ENCODE data around the gene WFDC1.

Gene WFDC1

GRCh38 chr16:84312783-84313382 lies 18.2 kb downstream of the WFDC1 start:
- no peak overlapping the region for H3K4me3 ChIP-seq (ENCODE audit: low read length)
- no peak overlapping the region for H3K4me2 ChIP-seq (ENCODE audit: low read length)

GRCh38 chr16:84313921-84314320 lies 19.2 kb downstream of the WFDC1 start:
- no peak overlapping the region for H3K4me3 ChIP-seq (ENCODE audit: low read length)
- no peak overlapping the region for H2AFZ ChIP-seq (ENCODE audit: low read depth, low read length)
- no peaks in the 10 kb centered on the region for H3K36me3 ChIP-seq (replicated peaks; ENCODE audit: low read depth, low read length)
- H3K4me1 ChIP-seq (ENCODE audit: low read length): no peaks in the 10 kb centered on the region
- H3K79me2 ChIP-seq (ENCODE audit: low read length): no peaks in the 10 kb centered on the region
- TF ChIP-seq CTCF (IDR thresholded peaks at IDR 0.05; ENCODE audit: low read depth, low read length) (no peak), EZH2phosphoT487 (IDR thresholded peaks at IDR 0.05; ENCODE audit: low read depth) (no peak)
- no peak overlapping the region for H3K9ac ChIP-seq (ENCODE audit: low read length)
- no peaks in the 10 kb centered on the region for H3K9me3 ChIP-seq (ENCODE audit: insufficient read depth, low read length)
- H4K20me1 ChIP-seq (ENCODE audit: insufficient read depth, low read length): no peaks in the 10 kb centered on the region
- no peak overlapping the region for H3K27ac ChIP-seq (ENCODE audit: low read length)
- no peaks in the 10 kb centered on the region; the same call in 1 of the 2 replicates for H3K27me3 ChIP-seq (ENCODE audit: low read depth, low read length)
- H3K4me2 ChIP-seq (ENCODE audit: low read length): no peak overlapping the region

More at GRCh38 chr16:84312783-84313382, 18.2 kb downstream of the WFDC1 start:
- H3K27ac ChIP-seq (ENCODE audit: low read length): no peak overlapping the region
- H4K20me1 ChIP-seq (ENCODE audit: insufficient read depth, low read length): no peaks in the 10 kb centered on the region
- TF ChIP-seq EZH2phosphoT487 (IDR thresholded peaks at IDR 0.05; ENCODE audit: low read depth): no peak
- no peak for TF ChIP-seq CTCF (IDR thresholded peaks at IDR 0.05; ENCODE audit: low read depth, low read length)
- no peak overlapping the region for H3K9ac ChIP-seq (ENCODE audit: low read length)
- H3K9me3 ChIP-seq (ENCODE audit: insufficient read depth, low read length): no peaks in the 10 kb centered on the region
- H2AFZ ChIP-seq (ENCODE audit: low read depth, low read length): no peak overlapping the region
- H3K79me2 ChIP-seq (ENCODE audit: low read length): no peaks in the 10 kb centered on the region
- H3K36me3 ChIP-seq (replicated peaks; ENCODE audit: low read depth, low read length): no peaks in the 10 kb centered on the region
- no peaks in the 10 kb centered on the region; the same call in 1 of the 2 replicates for H3K27me3 ChIP-seq (ENCODE audit: low read depth, low read length)
- H3K4me1 ChIP-seq (ENCODE audit: low read length): no peaks in the 10 kb centered on the region

- Histone ChIP-seq H3K4me1 (ENCODE audit: low read length) (no peaks in the 10 kb centered on the region), H3K9me3 (ENCODE audit: insufficient read depth, low read length) (no peaks in the 10 kb centered on the region), H3K9ac (ENCODE audit: low read length) (no peak overlapping the region), H3K79me2 (ENCODE audit: low read length) (no peaks in the 10 kb centered on the region), H3K27me3 (ENCODE audit: low read depth, low read length) (no peaks in the 10 kb centered on the region; the same call in 1 of the 2 replicates), H4K20me1 (ENCODE audit: insufficient read depth, low read length) (no peaks in the 10 kb centered on the region), H2AFZ (ENCODE audit: low read depth, low read length) (no peak overlapping the region), H3K27ac (ENCODE audit: low read length) (no peak overlapping the region), H3K36me3 (replicated peaks; ENCODE audit: low read depth, low read length) (no peaks in the 10 kb centered on the region), H3K4me2 (ENCODE audit: low read length) (no peak overlapping the region), H3K4me3 (ENCODE audit: low read length) (no peak overlapping the region)
- no peak for TF ChIP-seq CTCF (IDR thresholded peaks at IDR 0.05; ENCODE audit: low read depth, low read length)
- TF ChIP-seq EZH2phosphoT487 (IDR thresholded peaks at IDR 0.05; ENCODE audit: low read depth): no peak
Observed at GRCh38 chr16:84314373-84314772, 19.7 kb downstream of the WFDC1 start.

GRCh38 chr16:84314814-84315213 lies 20.1 kb downstream of the WFDC1 start:
- no peak for TF ChIP-seq CTCF (IDR thresholded peaks at IDR 0.05; ENCODE audit: low read depth, low read length)
- TF ChIP-seq EZH2phosphoT487 (IDR thresholded peaks at IDR 0.05; ENCODE audit: low read depth): no peak
- Histone ChIP-seq H3K9ac (ENCODE audit: low read length) (no peak overlapping the region), H3K4me2 (ENCODE audit: low read length) (no peak overlapping the region), H3K27ac (ENCODE audit: low read length) (no peak overlapping the region), H3K27me3 (ENCODE audit: low read depth, low read length) (no peaks in the 10 kb centered on the region; the same call in 1 of the 2 replicates), H3K4me1 (ENCODE audit: low read length) (no peaks in the 10 kb centered on the region), H3K36me3 (replicated peaks; ENCODE audit: low read depth, low read length) (no peaks in the 10 kb centered on the region), H3K79me2 (ENCODE audit: low read length) (no peaks in the 10 kb centered on the region), H4K20me1 (ENCODE audit: insufficient read depth, low read length) (no peaks in the 10 kb centered on the region), H3K9me3 (ENCODE audit: insufficient read depth, low read length) (no peaks in the 10 kb centered on the region), H3K4me3 (ENCODE audit: low read length) (no peak overlapping the region), H2AFZ (ENCODE audit: low read depth, low read length) (no peak overlapping the region)

All from OCI-LY3 (cell line).